ENCODE results near the gene RSKR.

- TF ChIP-seq CTCF (IDR thresholded peaks at IDR 0.05), result no peak
- no peak for TF ChIP-seq RCOR1 (IDR thresholded peaks at IDR 0.05; ENCODE audit: low read depth, low read length)
- no peak for TF ChIP-seq SMC3 (IDR thresholded peaks at IDR 0.05)
- TF ChIP-seq USF2 (IDR thresholded peaks at IDR 0.05), result no peak
- TF ChIP-seq POLR2AphosphoS2 (conservative IDR thresholded peaks at IDR 0.05; ENCODE audit: low read length), result no peak
- no peak for TF ChIP-seq RAD21 (conservative IDR thresholded peaks at IDR 0.05 in 1 of 2, IDR thresholded peaks at IDR 0.05 in 1 of 2)
- no peak for TF ChIP-seq REST (IDR thresholded peaks at IDR 0.05)
- TF ChIP-seq MAZ (IDR thresholded peaks at IDR 0.05; ENCODE audit: borderline replicate concordance, low read depth, low read length), result no peak
- TF ChIP-seq POLR2A (IDR thresholded peaks at IDR 0.05; ENCODE audit: low read length), result no peak
- no peak for TF ChIP-seq MAX (IDR thresholded peaks at IDR 0.05)
These were observed 34.7 kb upstream of the RSKR start for GRCh38 chr17:28648698-28649097.

All from A549 (cell line).